Stimulated activated CD8-positive, alpha-beta memory T cell treated with anti-CD3 and anti-CD28 coated beads, Interleukin-4, amount 100 ng/mL, for 24 hours (primary cell): Measurements from ENCODE around the gene SNHG17.
"Not testable (repeated sequence)": the region's sequence is repeated elsewhere in the genome, so short reads cannot be mapped to it uniquely, and the experiment has no call there.

Experiments
- DNase-seq: peaks from one replicate; pipeline ENCODE4 v3.0.0-alpha.2; 2020; ENCODE audit warnings: low read depth

Gene SNHG17

DNA sequence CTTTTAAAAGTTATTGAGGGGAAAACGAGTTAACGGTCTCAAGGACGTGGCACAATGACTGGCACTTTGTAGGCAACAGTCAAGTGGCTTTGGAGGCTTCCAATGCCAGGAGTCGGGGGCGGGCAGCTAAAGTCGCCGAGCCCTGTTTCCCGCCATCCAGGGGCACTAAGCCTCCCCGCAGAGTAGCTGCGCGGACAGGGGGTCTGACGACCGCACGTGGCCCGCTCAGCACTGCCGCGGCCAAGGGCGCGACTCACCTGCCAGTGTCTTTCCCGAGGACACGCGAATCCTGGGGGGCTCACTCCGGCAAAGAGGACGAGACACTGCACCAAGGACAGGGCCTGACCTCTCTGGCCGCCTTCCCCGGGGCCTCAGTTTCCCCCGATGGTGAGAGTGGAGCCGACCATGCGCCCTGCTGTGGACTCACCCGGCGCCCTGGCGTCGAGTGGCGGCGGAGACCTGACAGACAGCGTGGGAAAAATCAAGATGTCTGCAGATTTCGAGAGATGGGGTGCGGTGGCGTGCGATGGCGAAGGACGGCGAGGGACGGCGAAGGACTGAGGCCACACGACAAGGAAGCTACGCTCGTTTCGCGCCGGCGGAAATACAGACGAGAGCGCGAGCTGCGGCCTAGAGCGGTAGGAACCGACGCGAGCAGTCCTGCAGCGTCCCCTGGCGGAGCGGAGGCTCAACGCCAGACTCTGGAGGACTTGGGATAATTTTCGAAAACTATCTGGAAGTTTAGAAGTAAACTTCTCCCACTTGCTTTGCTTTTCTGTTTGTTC is at the start of gene SNHG17:
Gene SNHG17 (minus strand): TSS at position 559 of the 785 bp plus-strand sequence.
- DNase-seq = peak; percentile 79

DNA sequence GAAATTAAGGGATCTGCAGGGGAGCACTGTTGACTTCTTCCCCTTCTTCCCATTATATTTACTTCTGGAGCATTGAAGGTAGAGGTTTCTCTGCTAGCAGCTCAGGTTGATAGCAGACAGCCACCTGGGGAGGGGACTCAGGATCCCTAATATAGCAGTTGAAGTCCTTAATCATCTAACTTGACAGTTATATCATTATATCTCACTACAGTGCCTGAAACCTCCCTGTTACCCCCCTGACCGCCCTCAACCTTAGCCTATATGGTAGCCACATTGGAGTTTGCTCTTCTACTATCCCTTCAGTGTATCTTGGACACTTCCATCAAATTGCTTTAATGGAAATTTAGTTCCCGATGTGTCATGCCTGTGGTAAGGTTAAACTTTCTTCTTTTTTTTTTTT is 44.5 kb upstream of the SNHG17 start:
- DNase-seq = no peak

DNA sequence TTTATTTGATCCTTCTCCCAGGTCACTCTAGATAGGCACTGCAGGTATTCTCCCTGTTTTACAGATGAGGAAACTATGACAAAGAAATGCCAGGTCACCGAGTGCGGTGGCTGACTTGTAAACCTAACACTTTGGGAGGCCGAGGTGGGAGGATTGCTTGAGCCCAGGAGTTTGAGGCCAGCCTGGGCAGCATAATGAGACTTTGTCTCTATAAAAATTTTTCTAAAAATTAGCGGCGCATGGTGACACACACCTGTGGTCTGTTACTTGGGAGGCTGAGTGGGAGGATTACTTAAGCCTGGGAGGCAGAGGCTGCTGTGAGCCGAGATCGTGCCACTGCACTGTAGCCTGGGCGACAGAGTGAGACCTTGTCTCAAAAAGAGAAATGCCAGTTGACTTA is 42.6 kb upstream of the SNHG17 start:
- no peak for DNase-seq

DNA sequence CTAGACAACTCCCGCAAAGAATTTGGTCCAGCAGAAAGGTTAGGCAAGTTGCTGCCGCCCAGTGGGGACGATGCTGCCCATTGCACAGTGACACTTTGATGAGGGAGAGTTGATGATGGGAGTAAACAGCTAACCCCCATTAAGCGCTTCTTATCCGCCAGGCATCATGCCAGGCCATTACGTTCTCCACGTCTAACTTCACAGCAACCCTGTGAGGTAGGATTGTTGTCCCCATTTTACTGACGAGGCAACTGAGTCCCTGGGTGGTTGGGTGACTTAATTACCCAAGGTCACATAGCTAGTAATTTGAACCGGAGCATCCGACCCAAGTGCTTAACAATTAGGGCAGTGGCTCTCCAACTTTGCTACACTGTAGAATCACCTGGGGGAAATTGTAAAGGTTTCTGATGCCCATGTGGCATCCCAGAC is 38.3 kb upstream of the SNHG17 start:
- no peak for DNase-seq

DNA sequence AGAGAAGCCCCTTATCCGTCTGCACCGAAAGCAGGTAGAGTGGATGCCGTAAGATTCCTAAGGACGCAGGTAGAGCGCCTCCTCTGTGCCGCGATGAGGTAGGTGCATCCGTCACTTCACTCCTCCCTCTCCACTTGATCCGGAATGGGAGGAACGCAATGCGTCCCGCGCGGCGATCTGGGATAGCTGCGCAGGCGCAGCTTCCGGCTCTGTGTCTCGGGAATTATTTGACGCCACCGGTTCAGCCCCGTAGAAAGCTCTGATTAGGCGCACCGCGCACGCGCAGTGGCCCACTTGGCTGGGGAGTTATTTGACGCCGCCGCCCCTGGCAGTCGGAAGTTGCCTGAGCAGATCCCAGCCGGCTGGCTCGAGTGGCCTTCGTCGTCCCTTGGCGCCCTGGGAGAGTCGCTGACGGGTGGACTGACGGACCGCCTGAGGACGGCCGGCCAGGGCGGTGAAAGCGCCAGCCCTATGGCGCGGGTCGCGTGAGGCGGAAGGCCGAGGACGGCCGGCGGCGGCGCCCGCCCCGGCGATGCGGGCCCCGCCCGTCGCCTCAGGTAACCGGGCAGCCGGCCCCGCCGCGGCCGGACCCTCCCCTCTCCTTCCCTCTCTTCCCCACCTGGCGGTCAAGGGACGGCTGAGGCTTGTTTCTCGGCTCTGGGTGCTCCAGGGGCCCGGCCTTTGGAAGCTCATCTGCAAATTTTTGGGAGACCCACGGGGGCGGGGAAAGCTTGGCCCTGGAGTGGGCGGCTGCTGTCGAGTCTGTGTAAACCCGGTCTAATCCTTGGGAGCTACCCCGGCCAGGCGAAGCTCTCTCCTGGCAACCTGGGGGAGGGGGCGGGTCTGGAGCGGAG is 37.6 kb upstream of the SNHG17 start, which contains the start of gene RALGAPB:
Gene RALGAPB (plus strand): TSS at position 331 of the 854 bp plus-strand sequence. CDS start 15,590 bp downstream, outside the sequence.
- peak; percentile 98 for DNase-seq

DNA sequence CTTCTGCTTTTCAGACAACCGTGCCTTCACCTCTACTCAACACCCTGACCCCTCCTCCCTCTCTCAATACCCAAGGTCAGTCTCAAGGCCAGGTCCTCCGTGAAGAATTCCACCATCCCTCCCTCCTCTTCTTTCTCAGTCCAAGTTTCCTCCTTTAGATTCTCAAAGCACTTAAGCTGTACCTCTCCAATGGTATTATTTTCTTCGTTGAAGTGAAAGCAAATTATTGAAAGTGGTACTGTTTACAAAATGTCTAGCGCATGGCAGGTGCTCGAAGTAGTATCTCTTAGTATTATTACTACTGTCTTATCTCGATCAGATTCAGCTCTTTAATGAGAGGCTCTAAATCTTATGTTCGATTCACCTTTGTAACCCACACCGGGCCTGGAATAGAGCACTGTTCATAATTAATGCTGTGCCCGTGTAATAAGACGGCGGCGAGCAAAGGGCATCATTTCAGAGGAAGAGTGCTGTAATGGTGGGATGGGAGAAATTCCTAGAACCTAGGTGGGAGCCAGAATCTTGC is 36.9 kb upstream of the SNHG17 start:
- DNase-seq = no peak

DNA sequence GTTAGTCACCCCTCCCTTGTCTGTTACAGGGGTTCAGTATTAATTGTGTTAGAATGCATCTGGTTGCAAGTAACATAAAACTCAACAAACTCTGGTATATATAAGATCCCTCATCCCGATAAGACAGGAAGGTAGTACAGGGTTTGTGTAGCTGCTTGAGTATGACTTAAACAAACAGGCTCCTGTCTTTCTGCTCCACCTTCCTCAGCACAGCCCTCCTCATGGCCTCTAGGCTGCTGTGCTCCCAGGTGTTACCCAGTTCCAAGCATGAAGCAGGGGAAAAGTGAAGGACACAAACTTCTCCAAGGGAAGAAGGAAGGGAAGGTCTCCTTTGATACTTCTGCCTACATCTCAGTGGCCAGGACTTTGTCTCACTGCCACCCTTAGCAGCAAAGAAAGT is 36.1 kb upstream of the SNHG17 start:
- no peak for DNase-seq

DNA sequence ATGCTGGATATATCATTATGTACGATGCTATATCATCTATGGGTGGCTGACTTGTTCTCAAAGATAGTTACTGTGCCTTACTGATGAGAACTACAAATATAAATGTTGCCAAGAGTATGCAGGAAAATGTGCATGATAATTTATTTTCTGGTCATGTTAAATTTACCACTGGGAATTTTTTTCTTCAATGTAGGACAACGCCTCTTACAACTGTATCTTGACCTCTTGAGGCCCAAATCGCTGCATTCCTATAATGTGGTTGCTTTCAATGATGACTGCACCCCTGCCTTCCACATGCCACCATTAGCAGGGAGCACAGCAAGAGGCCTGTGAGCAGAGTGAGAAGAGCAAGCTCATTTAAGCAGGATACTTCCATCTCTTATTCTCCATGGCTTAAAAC is 31.9 kb upstream of the SNHG17 start:
- DNase-seq = no peak

DNA sequence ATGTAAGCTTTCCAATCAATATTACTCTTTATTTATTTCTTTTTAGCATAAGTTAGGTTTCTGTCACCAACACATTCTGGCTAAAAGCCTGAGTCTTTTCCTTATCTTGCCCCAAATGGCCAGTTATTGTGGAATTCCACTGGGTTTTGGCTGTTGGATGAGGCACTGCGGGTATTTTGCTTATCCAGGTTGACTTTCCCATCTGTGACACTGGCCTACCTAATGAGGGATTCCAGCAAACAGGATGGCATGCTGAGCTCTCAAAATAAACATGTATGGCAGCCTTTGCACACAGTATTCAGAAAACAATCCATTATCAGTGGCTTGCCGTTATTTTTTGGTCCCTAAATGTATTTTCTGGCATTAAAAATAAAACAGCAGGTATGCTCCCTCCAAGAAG is 31.0 kb upstream of the SNHG17 start:
- no peak for DNase-seq

DNA sequence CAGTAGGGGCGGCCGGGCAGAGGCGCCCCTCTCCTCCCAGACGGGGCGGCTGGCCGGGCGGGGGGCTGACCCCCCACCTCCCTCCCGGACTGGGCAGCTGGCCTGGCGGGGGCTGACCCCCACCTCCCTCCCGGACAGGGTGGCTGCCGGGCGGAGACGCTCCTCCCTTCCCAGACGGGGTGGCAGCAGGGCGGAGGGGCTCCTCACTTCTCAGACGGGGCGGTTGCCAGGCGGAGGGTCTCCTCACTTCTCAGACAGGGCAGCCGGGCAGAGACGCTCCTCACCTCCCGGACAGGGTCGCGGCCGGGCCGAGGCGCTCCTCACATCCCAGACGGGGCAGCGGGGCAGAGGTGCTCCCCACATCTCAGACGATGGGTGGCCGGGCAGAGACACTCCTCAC is 26.4 kb upstream of the SNHG17 start:
- not testable (repeated sequence) for DNase-seq

DNA sequence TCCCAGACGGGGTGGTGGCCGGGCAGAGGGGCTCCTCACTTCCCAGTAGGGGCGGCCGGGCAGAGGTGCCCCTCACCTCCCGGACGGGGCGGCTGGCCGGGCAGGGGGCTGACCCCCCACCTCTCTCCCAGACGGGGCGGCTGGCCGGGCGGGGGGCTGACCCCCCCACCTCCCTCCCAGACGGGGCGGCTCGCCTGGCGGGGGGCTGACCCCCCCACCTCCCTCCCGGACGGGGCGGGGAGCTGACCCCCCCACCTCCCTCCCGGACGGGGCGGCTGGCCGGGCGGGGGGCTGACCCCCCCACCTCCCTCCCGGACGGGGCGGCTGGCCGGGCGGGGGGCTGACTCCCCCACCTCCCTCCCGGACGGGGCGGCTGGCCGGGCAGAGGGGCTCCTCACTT is 26.0 kb upstream of the SNHG17 start:
- DNase-seq = not testable (repeated sequence)

DNA sequence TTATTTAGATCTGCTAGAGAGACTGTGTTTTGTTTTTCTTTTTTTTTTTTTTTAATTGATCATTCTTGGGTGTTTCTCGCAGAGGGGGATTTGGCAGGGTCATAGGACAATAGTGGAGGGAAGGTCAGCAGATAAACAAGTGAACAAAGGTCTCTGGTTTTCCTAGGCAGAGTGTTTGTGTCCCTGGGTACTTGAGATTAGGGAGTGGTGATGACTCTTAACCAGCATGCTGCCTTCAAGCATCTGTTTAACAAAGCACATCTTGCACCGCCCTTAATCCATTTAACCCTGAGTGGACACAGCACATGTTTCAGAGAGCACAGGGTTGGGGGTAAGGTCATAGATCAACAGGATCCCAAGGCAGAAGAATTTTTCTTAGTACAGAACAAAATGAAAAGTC is 25.5 kb upstream of the SNHG17 start:
- not testable (repeated sequence) for DNase-seq

DNA sequence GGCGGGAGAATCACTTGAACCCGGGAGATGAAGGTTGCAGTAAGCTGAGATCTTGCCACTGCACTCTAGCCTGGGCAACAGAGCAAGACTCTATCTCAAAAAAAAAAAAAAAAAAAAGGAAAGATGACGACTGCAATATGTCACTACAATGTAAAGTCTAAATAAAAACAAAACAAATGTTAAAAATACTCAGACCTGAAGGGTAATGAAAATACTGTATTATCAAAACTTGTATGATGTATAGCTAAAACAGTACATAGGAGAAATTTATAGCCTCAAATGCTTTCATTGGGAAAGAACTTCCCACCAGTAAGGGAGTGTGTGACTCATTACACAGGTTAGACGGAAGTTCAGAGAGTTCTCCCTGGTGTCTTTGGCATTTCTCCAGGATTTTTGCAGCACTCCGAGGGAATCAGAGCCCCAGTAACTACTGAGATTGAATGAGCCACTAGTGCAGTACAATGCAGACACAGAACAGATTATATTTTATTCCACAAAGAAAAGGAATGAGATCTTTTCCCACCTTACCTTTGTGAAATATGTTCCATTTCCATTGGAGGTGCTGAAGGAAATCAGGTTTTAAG is 25.0 kb upstream of the SNHG17 start:
- no peak for DNase-seq

DNA sequence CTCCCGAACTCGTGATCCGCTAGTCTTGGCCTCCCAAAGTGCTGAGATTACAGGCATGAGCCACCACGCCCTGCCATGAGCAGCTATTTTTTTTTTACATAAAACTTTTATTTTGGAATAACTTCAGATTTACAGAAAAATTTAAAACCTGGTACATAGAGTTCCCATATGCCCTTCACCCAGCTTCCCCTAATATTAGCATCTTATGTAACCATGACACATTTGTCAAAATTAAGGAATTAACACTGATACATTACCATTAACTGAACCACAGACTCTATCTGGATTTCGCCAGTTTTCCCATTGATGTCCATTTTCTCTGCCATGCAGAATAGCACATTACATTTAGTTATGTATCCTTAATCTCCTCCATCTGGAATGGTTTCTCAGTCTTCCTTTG is 23.2 kb upstream of the SNHG17 start:
- DNase-seq = no peak

DNA sequence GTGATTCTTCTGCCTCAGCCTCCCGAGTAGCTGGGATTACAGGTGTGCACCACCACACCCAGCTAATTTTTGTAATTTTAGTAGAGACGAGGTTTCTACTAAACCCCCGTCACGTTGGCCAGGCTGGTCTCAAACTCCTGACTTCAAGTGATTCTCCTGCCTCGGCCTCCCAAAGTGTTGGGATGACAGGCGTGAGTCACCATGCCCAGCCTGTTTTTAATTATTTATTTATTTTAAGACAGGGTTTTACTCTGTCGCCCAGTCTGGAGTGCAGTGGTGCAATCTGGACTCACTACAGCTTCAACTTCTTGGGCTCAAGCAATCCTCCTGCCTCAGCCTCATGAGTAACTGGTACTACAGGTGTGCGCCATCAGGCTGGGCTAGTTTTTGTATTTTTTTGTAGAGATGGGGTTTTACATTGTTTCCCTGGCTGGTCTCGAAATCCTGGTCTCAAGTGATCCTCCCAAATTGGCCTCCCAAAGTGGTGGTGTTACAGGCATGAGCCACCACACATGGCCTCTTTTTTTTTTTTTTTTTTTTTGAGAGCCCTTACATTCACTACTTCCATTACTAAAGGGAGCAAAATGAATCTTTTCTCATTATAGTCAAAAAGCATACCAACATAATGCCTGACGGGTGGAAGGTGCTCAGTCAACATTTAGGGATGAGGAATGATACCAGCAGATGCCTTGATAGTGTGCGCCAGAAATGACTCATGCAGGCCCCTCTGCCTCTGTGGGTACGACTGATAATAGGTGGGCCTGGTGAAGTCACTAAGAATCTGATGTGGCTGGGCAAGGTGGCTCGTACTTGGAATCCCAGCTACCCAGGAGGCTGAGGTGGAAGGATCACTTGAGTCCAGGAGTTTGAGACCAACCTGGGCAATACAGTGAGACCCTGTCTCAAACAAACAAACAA is 19.7 kb upstream of the SNHG17 start:
- DNase-seq = no peak

DNA sequence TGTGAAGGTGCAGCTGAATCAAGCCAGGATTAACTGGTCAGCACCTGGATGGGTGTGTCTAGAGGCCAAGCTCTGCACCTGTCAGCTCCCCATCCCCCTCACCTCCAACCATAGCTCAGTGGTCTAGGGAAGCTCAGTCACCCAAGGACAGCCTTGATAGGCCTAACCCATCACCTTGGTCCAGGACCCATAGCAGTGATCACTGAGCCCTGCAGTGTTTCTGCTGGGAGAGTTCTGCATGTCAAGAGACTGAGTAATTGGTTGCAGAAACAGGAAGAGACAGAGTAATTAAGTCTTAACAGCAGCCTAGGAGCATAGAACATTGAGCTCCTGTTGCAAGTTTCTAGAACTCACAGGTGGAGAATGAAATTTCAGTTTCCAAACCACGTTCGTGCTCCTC is 18.8 kb upstream of the SNHG17 start:
- no peak for DNase-seq

DNA sequence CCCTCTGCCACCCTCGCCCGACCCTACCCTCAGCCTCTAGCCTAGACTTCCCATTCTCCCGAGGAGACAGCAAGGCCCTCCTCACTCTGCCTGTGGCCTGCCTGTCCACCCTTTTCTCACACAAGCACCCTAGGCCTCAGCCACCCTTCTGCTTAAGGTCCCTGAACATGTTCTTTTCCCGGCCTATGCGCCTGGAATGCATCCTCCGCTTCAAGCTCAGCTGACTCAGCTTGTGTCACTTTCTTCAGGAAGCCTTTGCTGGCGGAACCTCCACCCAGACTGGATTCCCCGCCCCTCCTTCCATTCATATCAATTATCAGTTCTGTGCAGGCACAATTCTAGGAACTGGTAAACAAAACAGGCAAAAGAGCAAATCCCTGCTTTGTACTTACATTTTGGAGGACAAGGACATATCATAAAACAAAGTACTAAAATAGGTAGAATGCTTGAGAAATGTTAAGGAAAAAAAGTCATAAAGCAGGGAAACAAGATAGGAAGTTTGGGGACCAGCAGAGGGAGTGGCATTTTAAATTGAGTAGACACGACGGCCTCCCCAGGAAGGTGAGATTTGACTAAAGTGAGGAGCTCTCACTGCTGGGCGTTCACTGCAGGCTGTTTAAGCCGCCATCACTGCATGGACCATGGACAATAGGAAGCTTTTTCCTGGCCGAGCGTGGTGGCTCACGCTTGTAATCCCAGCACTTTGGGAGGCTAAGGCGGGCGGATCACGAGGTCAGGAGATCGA is 17.9 kb upstream of the SNHG17 start:
- no peak for DNase-seq

DNA sequence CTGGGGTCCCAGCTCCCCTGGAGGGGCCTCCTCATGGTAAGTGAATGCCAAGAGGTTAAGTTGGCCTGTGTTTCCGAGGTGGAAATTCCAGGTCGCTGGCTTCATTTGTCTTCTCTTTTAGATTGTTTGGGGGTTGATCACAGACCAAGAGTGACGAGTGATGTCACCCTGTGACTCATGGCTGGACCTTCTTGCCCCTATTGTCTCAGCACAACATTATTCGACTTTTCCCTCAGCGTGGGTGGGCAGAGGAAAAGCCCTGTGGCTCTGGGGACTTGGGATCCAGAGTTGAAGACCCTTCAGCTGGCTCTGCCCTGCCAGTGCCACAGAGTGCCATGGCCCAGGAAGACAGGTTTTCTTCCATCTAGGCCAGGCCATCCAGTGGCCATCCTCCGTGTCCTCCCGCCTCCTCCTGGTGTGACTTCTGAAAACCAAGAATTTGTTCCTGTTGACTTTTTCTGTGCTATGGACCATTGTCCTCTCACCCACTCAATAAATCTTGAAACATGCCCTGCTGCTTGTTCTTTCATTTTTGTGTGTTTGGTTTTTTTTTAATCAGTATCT is 15.4 kb upstream of the SNHG17 start:
- DNase-seq = no peak

DNA sequence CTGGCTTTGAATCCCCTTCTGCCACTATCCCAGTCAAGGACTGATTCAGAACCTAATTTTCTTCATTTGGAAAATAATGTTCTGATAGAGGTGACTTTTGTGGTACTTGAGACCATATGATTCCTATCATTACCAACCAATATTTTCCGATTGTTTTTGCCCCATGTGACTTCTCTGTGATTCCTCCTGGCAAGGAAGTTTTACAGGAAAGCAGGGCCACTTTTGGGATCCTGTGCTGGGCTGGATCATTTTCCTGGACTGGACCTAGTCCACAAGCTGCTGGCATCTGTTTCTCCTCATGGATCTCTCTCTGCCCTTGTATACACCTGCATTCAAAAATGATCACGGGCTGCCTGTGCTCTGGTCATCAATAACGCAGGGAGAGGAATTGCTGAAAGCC is 13.9 kb upstream of the SNHG17 start:
- DNase-seq = no peak

DNA sequence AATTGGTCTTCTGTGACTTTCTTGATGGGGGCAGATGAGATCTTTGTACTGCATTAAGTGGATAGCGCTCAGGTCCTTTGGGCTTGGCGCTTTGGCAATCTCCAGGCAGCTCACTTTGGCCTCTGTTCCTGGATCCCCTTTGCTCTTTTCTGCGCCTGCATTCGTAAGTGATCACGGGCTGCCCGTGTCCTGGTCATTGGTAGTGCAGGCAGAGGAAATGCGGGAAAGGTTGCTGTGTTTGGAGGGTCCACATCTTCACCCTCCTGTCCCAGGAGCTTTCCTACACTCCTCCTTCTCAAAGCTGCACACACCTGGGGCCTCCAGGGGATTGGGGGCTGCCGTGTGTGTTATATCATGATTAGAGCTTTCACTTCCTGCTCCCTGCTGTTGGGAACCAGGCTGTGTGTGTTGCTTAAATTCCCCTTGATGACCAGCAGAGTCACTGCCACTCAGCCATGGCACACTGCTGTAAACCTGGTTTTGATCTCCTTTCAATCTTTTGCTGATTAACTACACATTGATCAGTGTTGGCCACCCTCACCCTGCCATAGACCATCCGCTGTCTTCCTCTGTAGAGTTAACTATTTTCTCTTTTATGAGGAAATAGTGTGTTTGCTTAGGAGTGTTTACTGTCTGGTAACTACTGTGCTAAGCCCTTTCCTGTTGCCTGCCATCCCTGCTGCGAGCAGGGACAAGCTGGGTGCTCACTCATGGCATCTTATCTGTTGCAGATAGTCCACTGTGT is 13.0 kb upstream of the SNHG17 start:
- DNase-seq = no peak
